ENCODE results near the gene RRP9.

Gene RRP9

DNA sequence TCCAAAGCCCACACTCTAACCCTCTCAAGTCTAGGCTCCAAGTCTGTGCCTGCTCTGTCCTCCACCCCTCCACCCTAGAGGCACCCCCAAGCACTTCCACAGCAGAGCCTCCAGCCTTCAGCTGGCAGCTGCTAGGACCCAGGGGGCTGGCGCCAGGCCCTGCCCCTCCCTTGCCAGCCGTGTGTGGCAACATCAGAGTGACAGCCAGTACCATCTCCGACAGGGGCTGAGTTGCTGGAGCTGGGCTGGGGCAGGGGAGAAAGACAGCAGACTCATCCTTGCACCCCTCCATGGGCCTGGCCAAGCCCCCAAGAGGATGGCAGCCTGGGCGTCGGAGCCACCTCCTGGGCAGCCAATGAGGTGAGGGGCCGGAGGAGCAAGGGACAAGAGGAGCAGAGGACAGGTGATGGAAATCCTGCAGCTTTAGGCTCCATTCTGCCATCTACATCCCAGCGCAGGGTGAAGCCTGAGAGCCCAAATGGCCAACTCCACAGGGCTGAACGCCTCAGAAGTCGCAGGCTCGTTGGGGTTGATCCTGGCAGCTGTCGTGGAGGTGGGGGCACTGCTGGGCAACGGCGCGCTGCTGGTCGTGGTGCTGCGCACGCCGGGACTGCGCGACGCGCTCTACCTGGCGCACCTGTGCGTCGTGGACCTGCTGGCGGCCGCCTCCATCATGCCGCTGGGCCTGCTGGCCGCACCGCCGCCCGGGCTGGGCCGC is 13.6 kb upstream of the RRP9 start, which contains the start of gene GPR62:
Gene GPR62, plus strand, starts transcription at position 207 of the 718 bp plus-strand sequence. Its CDS starts 272 bp downstream, at position 479.
- DNase-seq = no peak

DNA sequence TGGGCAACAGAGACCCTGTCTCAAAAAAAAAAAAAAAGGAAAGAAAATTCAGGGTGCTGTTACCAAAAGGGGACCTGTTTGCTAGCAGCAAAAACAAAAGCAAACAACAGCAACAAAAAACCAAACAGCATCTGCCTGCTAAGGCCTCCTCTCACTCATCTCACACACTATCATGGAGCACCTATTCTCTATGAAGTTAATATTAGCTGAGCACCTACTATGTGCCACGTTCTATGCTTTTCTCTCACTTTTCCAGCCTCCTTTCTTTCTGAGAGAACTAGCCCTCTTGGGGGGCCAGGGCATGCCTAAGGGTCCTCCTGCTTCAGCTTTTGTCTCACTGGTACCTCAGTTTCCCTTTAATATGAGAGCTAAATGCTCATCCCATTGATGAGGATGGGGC is 13.0 kb upstream of the RRP9 start:
- no peak for DNase-seq

- DNase-seq = no peak
Observed at GRCh38 chr3:51954105-51954504, 12.4 kb upstream of the RRP9 start.

GRCh38 chr3:51953445-51953844 is 11.7 kb upstream of the RRP9 start:
- peak; percentile 11 for DNase-seq

DNA sequence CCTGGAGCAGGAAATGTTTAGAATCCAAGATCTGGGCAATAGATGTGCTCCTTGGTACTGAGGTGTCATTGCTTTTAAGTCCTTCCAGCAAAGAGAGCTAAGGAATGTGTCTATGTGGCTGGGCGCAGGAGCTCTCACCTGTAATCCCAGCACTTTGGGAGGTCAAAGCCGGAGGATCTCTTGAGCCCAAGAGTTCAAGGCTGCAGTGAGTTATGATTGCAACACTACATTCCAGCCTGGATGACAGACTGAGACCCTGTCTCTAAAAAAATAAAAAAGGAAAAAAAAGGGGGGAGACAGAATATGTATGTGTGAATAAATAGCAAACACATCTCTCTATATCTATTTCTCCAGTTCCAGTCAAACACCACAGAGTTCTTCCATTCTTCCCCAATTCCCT is 9.2 kb upstream of the RRP9 start:
- no peak for DNase-seq

DNA sequence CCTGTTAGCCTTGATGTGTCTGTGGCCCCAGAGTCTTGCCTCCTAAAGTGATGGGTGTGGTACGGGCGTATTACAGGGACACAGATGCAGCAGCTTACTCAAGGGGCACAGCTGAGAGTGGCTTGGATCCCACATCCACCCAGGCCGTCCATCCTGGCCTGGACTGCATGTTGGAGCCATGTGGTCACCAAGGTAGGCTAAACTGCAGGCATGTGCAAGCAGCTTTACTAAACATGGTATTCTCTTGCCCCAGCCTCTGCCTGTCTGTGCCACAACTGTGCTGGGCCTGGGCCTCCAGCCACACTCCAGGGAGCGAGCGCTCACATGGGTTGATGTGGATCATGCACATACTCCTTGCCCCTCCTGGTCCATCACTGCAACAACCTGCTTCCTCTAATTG is 7.4 kb upstream of the RRP9 start:
- DNase-seq = no peak

DNA sequence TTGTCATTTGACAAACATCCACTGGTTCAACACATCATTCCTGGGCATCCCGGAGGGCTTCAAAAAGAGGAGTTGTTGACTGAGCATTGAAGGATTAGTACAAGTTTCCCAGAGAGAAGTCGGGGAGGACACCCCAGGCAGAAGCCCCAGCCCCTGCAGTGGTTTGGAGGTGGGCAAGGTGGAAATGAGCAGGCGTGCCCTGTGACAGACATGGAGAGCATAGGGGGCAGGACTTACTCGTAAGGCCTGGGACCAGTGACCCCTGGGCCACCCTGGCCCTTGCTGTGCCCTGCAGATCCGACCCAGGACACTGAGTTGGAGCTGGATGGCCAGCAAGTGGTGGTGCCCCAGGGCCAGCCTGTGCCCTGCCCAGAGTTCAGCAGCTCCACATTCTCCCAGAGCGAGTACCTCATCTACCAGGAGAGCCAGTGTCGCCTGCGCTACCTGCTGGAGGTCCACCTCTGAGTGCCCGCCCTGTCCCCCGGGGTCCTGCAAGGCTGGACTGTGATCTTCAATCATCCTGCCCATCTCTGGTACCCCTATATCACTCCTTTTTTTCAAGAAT is 6.4 kb upstream of the RRP9 start:
- DNase-seq = no peak

DNA sequence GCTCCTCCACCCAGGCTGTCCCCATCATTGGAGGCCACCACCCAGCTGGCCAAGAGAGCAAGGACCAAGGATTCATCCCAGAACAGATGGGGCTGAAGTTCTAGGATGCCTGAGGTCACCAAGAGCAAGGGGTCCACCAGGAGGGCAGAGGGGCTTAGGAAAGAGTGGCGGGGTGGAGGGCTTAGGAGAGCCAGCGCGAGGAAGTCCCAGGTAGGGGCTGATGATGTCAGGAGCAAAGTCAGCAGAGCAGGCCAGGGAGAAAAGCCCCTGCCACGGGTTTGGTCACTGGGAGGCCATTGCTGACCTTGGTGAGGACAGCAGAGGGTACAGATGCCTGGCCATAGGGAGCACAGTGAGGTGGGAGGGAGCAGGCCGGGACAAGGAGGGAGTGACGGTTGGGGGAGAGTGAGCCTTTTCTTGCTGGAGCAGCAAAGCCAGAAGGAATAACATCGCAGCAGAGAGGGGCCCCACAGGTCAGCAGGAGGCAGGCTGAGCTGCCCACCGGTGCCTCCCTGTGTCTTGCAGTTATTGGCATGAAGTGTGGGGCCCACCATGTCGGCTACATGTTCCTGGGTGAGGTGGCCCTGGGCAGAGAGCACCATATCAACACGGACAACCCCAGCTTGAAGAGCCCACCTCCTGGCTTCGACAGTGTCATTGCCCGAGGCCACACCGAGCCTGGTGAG is 5.7 kb upstream of the RRP9 start:
- no peak for DNase-seq

GRCh38 chr3:51946796-51947195 is 5.1 kb upstream of the RRP9 start:
- DNase-seq = no peak

- no peak for DNase-seq
Observed at GRCh38 chr3:51945926-51946705, 4.4 kb upstream of the RRP9 start.

DNA sequence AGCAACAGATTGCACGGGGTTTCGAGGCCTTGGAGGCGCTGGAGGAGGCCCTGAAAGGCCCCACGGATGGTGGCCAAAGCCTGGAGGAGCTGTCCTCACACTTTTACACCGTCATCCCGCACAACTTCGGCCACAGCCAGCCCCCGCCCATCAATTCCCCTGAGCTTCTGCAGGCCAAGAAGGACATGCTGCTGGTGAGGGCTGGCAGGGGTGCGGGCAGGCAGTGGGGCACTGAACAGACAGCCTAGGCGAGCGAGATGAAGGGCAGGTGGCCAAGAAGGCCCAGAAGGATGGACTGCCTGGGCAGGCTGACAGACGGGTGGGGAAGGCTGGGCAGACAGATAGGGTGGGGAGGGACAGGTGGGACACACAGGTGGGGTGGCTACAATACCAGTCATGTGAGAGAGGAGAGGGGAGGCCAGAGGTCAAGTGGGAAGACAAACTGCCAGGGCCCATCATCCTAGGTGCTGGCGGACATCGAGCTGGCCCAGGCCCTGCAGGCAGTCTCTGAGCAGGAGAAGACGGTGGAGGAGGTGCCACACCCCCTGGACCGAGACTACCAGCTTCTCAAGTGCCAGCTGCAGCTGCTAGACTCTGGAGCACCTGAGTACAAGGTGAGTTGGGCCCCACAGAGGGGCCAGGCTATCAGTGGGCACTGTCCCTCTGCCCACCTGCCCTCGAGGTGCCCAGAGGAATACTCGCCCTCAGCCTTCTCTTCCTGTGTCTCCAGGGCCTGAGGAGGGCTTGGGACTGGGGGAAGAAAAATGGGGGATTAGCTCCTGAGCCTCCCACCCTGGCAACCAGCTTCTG is 3.5 kb upstream of the RRP9 start:
- no peak for DNase-seq

DNA sequence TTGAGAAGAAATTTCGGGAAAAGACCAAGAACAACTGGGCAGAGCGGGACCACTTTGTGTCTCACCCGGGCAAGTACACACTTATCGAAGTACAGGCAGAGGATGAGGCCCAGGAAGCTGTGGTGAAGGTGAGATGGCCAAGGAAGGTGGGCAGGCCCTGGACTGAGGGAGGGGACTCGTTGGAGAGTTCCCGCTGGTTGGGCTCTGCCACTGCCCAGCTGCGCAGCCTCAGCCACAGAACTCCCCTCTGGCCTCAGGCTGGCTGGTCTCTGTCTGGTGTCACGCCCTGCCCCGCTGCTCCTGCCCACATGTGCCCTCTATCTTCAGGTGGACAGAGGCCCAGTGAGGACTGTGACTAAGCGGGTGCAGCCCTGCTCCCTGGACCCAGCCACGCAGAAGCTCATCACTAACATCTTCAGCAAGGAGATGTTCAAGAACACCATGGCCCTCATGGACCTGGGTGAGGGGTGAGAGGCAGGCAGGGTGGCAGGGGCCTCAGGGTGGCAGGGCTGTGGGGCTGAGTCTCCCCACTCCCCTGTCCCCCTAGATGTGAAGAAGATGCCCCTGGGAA is 2.8 kb upstream of the RRP9 start:
- no peak for DNase-seq

GRCh38 chr3:51943451-51944391 is 2.0 kb upstream of the RRP9 start:
- DNase-seq = no peak

DNA sequence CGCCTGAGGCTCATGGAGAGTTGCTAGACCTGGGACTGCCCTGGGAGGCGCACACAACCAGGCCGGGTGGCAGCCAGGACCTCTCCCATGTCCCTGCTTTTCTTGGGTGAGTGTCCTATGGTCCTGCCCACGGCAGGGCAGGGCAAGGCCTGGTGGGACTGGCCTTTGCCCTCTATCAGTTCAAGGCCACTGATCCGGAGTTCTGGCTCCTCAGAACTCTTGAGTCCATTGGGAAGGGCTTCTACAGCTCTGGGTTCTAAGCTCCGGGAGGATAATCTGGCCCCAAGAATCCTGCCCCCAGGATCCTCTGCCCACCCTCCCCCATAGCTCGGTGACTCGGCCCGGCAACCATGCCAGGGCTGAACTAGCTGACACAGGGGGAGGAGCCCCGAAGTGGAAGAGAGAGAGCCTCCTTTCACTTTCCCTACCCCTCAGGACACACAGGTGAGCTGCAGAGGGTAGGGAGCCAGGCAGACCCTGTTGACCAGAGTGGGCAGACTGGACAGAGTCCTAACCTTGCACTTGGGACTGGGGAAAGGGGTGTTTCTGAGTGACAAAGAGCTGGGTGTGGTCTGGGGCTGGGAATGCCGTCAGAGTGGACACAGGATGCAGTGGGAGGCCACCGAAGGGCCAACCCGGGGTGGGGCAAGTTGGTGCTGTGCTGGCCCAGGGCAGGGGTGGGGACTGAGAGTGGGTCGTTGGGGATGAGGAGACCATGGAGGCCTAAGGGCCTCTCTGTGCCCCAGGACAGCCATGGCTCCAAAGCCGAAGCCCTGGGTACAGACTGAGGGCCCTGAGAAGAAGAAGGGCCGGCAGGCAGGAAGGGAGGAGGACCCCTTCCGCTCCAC is 1.1 kb upstream of the RRP9 start:
- DNase-seq = peak; percentile 46

DNA sequence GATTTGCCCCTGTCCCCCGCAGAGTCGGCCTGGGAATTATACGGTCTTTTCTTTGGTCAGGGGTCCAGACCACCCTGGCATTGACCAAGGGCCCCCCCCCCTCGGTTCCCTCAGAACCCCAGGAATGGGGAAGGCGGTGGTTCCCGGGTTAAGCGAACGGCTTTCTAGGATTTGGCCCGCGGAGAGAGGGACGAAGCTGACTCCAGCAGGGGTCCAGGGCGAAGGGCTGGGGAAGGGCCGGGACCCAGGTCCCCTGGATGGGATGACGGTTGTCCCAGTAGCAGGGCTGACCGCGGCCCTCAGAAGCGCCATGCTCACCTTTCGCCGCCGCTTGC is 274 bp downstream of the RRP9 start:
- DNase-seq = no peak

GRCh38 chr3:51940648-51941462 is 849 bp downstream of the RRP9 start:
- DNase-seq = peak; percentile 14

- no peak for DNase-seq
Observed at GRCh38 chr3:51938780-51939425, 2.8 kb downstream of the RRP9 start.

GRCh38 chr3:51937611-51938450 is 3.9 kb downstream of the RRP9 start:
- DNase-seq = no peak

Measured in DMS53 (cell line).